BLaER1 treated with 17β-estradiol and CSF1 and Interleukin-3, amounts not matched to agents 10 nM and 100 nM (cell line): ENCODE results near the gene LYSMD2.

Source experiments
- H3K27ac ChIP-seq, 11 experiments: shearing (Covaris generic); formaldehyde crosslinking; 2 replicates each; pipeline ENCODE4 v1.8.1; 2022
- H3K27me3 ChIP-seq, 11 experiments: shearing (Covaris generic); formaldehyde crosslinking; 2 replicates each; pipeline ENCODE4 v1.8.1; 2022
- H3K36me3 ChIP-seq, 11 experiments: shearing (Covaris generic); formaldehyde crosslinking; 2 replicates each; pipeline ENCODE4 v1.8.1; 2022
- H3K4me1 ChIP-seq, 10 experiments: shearing (Covaris generic); formaldehyde crosslinking; 2 replicates each; pipeline ENCODE4 v1.8.1; 2022
- H3K4me2 ChIP-seq, 11 experiments: shearing (Covaris generic); formaldehyde crosslinking; 2 replicates each; pipeline ENCODE4 v1.8.1; 2022
- H3K4me3 ChIP-seq, 10 experiments: shearing (Covaris generic); formaldehyde crosslinking; 2 replicates each; pipeline ENCODE4 v1.8.1; 2022
- H3K9ac ChIP-seq, 11 experiments: shearing (Covaris generic); formaldehyde crosslinking; 2 replicates each; pipeline ENCODE4 v1.8.1; 2022
- H3K9me3 ChIP-seq, 11 experiments: shearing (Covaris generic); formaldehyde crosslinking; replicated peaks in 1 of 11; 2 replicates each; pipeline ENCODE4 v1.8.1; 2022
- H4K20me1 ChIP-seq, 11 experiments: shearing (Covaris generic); formaldehyde crosslinking; 2 replicates each; pipeline ENCODE4 v1.8.1; 2022
- Cebpa-rat ChIP-seq, 11 experiments: shearing (Covaris generic); IDR thresholded peaks; 2 replicates each; pipeline ENCODE4 v1.8.1; 2022

The LYSMD2 gene

DNA sequence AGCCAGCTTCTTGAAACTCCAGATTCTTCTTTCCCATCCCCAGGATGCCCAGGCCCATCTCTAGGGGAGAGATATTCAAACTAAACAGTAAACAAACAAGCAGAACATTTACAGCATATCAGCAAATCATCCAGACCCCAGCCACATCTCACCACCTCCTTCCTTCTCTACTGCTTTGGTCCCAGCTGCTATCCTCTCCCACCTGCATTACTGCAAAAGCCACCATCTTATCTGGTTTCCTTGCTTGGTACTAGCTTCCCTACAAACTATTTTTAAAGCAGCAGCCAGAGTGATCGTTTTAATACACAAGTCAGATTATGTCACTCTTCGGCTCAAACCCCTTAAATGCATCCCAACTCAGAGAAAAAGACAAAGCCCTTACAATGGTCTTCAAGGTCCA is 4.8 kb downstream of the LYSMD2 start:
- peak overlapping the region; percentile 67 to 83 (median 78); a peak in 19 of 22 replicates for H3K9ac ChIP-seq

DNA sequence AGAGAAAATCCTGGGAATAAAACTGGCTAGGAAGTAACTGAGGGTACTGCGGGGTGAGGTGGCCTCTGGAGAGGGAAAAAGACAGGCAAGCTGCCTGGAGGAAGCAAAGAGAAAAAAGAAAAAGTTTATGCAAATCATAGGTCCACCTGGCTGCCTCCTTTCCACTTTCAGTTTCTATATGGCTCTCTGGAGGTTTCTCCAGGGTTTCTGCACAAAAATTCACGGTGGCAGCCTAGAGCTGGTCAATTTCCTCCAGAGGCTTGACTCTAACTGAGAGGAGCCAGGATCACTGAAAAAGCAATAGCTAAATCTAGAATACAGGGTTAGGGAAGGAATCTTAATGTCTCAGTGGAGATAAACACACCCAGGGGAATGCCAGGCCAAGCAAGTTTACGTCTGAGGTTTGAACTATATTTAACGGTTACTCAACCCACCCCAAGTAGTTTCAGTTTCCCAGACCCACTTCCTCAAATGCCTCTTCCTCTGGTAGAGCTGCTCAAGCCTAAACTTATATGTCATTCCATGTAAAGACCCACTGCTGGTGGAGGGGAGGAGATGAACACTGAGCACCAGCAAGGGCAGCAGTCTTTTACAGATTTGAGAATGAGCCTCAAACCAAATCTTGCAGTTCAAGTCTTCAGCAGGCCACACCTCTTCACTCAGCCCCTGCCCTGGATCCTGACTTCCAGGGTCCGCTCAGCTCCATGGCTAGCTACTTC is 5.7 kb downstream of the LYSMD2 start:
- Histone ChIP-seq H3K4me2 (peak overlapping the region; percentile 90 to 97 (median 96)), H4K20me1 (peaks cover 9 to 46% (median 23%) of the 10 kb centered on the region in 11 experiments)
- peak; percentile 29 to 87 (median 74); a peak in 15 of 22 replicates for TF ChIP-seq Cebpa-rat (IDR thresholded peaks at IDR 0.05)

More for the DNA sequence above, 4.8 kb downstream of the LYSMD2 start:
- Histone ChIP-seq H3K4me1 (peaks cover 78 to 91% (median 86%) of the 10 kb centered on the region in 10 experiments), H4K20me1 (peaks cover 0 to 37% (median 13%) of the 10 kb centered on the region in 11 experiments; a peak in 15 of 22 replicates), H3K36me3 (peaks cover 3 to 33% (median 15%) of the 10 kb centered on the region in 11 experiments; a peak in 13 of 22 replicates), H3K9me3 (no peaks in the 10 kb centered on the region), H3K27me3 (no peaks in the 10 kb centered on the region), H3K4me2 (peak overlapping the region; percentile 90 to 97 (median 96)), H3K27ac (peak overlapping the region; percentile 80 to 96 (median 93); a peak in 21 of 22 replicates), H3K4me3 (peak overlapping the region in 9 of 10 experiments; percentile 7 to 66 (median 50); a peak in 12 of 20 replicates)
- TF ChIP-seq Cebpa-rat (IDR thresholded peaks at IDR 0.05) = no peak

DNA sequence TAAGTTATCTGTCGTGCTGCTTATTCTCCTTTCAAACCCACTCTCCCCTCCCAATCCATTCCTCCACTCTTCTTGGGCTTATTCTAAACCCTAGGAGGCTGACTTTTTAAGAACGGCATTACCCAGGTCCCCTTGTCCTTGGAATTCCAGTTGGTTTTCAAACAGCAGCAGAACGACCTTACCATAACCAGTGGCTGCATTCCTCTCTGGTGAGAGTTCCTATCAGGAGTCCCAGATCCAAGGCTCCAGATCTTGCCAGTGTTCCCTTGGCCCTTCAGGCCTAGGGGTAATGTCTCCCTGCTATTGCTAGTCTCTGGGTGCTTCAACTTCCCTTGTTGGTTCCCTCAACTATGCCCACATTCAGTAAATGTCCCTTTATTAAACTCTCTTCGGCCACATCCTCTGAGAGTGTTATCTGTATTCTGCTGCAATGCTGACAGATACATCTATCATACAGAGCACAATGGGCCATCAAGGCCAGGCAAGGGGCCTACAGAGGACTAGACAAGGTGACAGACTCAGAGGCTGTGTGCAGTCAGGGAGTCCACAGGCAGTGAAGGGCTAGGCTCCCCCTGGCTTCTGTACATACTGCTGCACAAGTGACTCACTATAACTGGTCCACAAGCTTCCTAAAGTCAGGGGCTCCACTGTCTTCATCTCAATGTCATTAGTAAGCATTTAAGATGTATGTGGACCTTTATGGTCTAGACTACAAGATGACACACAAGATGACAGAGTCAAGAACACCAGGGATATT is 10.1 kb downstream of the LYSMD2 start:
- TF ChIP-seq Cebpa-rat (IDR thresholded peaks at IDR 0.05) = no peak
- H3K27ac ChIP-seq = peak overlapping the region in 6 of 11 experiments; percentile 0 to 38 (median 15); a peak in 7 of 22 replicates
- H3K9ac ChIP-seq = peak overlapping the region in 2 of 11 experiments; percentile 14 to 21; a peak in 2 of 22 replicates
- H3K4me3 ChIP-seq = no peak overlapping the region
- H3K4me1 ChIP-seq = peaks cover 70 to 83% (median 81%) of the 10 kb centered on the region in 10 experiments
- H3K36me3 ChIP-seq = peaks cover 5 to 38% (median 27%) of the 10 kb centered on the region in 11 experiments; a peak in 20 of 22 replicates
- peak overlapping the region; percentile 30 to 74 (median 62) for H3K4me2 ChIP-seq
- H3K9me3 ChIP-seq = no peaks in the 10 kb centered on the region
- peaks cover 27 to 53% (median 41%) of the 10 kb centered on the region in 11 experiments for H4K20me1 ChIP-seq
- H3K27me3 ChIP-seq = no peaks in the 10 kb centered on the region

More for the DNA sequence above, 5.7 kb downstream of the LYSMD2 start:
- H3K27me3 ChIP-seq = no peaks in the 10 kb centered on the region
- no peaks in the 10 kb centered on the region for H3K9me3 ChIP-seq
- peaks cover 3 to 33% (median 15%) of the 10 kb centered on the region in 11 experiments; a peak in 13 of 22 replicates for H3K36me3 ChIP-seq
- H3K9ac ChIP-seq = peak overlapping the region; percentile 74 to 83 (median 78)
- peaks cover 88 to 100% (median 95%) of the 10 kb centered on the region in 10 experiments for H3K4me1 ChIP-seq
- peak overlapping the region; percentile 41 to 66 (median 51); a peak in 19 of 20 replicates for H3K4me3 ChIP-seq
- H3K27ac ChIP-seq = peak overlapping the region; percentile 80 to 96 (median 93)

DNA sequence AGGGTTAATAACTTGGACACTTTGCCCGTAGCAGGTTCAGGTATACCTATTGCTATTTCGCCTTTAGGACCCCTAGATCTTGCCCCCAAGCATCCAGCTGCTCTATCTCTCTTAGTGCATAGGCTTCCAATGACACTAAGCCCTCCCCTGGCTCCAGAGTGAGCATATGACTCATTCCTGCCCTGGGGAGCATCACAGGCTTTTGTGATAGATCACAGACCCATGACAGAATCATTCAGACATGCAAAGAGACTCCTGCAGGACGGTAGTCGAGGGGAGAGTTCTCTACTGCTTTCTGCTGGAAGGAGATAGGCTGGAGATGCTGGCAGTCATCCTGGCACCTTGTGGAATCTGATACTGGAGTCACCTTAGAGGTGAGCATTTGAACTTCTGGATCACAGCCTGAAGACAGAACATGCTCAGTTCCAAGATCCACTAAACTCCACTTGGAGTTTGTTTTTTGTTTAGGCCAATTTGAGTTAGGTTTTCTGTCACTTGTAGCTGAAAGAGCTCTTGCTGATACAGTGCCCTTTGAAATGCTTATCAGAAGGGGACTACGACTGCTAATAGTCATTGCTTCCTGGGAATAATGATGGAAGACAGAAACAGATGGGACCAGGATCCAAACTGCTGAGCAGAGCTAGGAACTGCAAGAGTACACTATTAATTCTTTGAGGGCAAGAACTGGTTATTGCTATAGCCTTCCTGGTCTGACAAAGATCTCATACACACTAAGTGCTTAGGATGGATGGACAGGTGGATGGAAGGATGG is 11.0 kb downstream of the LYSMD2 start:
- Histone ChIP-seq H3K36me3 (peaks cover 14 to 46% (median 35%) of the 10 kb centered on the region in 11 experiments), H4K20me1 (peaks cover 27 to 53% (median 41%) of the 10 kb centered on the region in 11 experiments), H3K27me3 (no peaks in the 10 kb centered on the region), H3K4me3 (no peak overlapping the region), H3K27ac (peak overlapping the region in 5 of 11 experiments; percentile 5 to 33 (median 13); a peak in 6 of 22 replicates), H3K4me2 (peak overlapping the region; percentile 30 to 74 (median 62)), H3K4me1 (peaks cover 64 to 76% (median 74%) of the 10 kb centered on the region in 10 experiments), H3K9me3 (peaks cover 0 to 3% (median 0%) of the 10 kb centered on the region in 11 experiments; a peak in 1 of 22 replicates), H3K9ac (peak overlapping the region in 1 of 11 experiments; percentile 14; a peak in 1 of 22 replicates)
- no peak for TF ChIP-seq Cebpa-rat (IDR thresholded peaks at IDR 0.05)

DNA sequence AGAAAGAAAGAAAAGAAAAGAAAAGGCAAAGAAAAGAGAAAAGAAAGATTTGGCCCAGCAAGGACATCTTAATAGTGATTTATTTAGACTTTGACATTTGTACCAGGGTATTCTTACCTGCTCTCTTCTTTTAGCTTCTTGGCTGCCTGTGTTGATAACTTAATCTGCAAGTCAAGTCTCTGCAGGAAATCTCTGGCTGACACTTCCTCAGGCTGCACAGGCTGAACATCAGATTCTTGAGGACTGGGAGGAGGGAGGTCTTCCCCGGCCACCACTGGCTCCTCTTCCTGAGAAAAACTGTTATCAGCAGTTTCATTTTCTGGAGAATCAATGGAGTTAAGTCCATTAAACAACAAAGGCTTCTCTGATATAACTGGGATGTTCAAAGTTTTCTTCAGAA is 12.8 kb downstream of the LYSMD2 start:
- Histone ChIP-seq H4K20me1 (peaks cover 27 to 53% (median 41%) of the 10 kb centered on the region in 11 experiments), H3K36me3 (peaks cover 23 to 55% (median 44%) of the 10 kb centered on the region in 11 experiments), H3K9me3 (peaks cover 0 to 14% (median 6%) of the 10 kb centered on the region in 11 experiments; a peak in 16 of 22 replicates), H3K9ac (peak overlapping the region in 3 of 11 experiments; percentile 13 to 45 (median 15); a peak in 1 of 22 replicates), H3K27me3 (no peaks in the 10 kb centered on the region), H3K4me1 (peaks cover 46 to 58% (median 56%) of the 10 kb centered on the region in 10 experiments), H3K4me3 (no peak overlapping the region), H3K4me2 (peak overlapping the region; percentile 29 to 72 (median 59); a peak in 21 of 22 replicates), H3K27ac (0 out of 22 replicates have a peak overlapping the region, but pooled peaks of 1 of the 11 experiments have one; percentile 36)
- TF ChIP-seq Cebpa-rat (IDR thresholded peaks at IDR 0.05) = no peak

DNA sequence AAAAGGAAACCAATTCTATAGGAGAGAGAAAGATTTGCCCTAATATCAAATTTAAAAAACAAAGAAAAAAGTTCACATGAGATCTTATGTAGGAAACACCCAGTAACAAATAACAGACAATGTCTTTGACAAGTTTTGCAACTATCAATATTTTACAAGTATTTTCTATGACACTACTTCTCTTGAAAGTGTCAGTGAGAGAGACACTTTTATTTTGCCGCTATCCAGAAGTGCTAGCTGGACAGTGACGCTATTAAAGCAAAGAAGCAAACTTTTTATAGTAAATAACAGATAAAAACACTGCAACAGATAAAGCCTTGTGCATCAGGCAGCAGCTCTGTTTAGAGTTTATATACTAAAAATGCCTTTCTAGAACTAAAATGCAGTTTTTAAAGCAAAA is 13.3 kb downstream of the LYSMD2 start:
- H3K9me3 ChIP-seq = peaks cover 0 to 14% (median 6%) of the 10 kb centered on the region in 11 experiments; a peak in 16 of 22 replicates
- peaks cover 27 to 53% (median 41%) of the 10 kb centered on the region in 11 experiments for H4K20me1 ChIP-seq
- H3K36me3 ChIP-seq = peaks cover 23 to 55% (median 43%) of the 10 kb centered on the region in 11 experiments
- peaks cover 41 to 53% (median 52%) of the 10 kb centered on the region in 10 experiments for H3K4me1 ChIP-seq
- H3K4me3 ChIP-seq = no peak overlapping the region
- no peak overlapping the region for H3K27ac ChIP-seq
- H3K27me3 ChIP-seq = no peaks in the 10 kb centered on the region
- H3K9ac ChIP-seq = peak overlapping the region in 2 of 11 experiments; percentile 13 to 45; a peak in 1 of 22 replicates
- peak overlapping the region in 10 of 11 experiments; percentile 29 to 72 (median 58); a peak in 15 of 22 replicates for H3K4me2 ChIP-seq
- no peak for TF ChIP-seq Cebpa-rat (IDR thresholded peaks at IDR 0.05)

DNA sequence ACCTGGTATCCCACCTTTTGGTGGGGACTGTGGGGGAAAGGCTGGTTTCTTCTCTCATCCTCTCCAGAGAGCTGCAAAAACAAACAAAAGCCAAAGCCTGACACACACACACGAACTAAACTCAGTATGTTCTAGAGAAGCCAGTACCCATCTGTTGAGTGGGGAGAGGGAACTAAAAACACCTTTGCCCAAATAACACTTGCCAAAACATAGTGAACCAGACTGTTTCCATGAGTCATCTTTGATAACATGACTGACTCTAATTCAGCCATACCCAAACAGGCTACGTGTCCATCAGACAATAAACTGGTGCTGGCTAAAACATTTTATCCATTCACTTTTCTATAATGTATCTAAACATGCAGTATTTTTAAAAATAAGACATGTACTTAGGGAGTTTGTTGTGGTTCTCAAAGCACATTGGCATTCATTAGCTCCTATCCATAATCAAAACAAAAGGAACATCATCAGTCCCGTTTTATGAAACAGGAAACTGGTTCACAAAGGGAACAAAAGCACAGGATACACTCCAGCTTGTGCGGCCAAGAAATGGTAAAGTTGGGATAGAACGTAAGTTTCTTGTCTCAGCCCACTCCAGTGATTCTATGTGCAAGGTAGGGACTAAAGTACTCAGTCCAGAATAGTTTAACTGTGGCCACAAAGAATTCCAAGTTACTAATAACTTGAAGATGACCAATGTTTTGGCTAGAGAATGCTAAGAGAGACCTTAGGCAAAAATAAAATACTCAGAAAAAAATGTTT is 16.1 kb downstream of the LYSMD2 start:
- Histone ChIP-seq H3K36me3 (peaks cover 27 to 59% (median 43%) of the 10 kb centered on the region in 11 experiments), H3K4me2 (no peak overlapping the region), H4K20me1 (peaks cover 13 to 30% (median 24%) of the 10 kb centered on the region in 11 experiments; a peak in 20 of 22 replicates), H3K9me3 (peaks cover 0 to 14% (median 6%) of the 10 kb centered on the region in 11 experiments; a peak in 16 of 22 replicates), H3K27me3 (no peaks in the 10 kb centered on the region), H3K27ac (no peak overlapping the region), H3K9ac (no peak overlapping the region), H3K4me1 (peaks cover 17 to 30% (median 24%) of the 10 kb centered on the region in 10 experiments), H3K4me3 (no peak overlapping the region)
- no peak for TF ChIP-seq Cebpa-rat (IDR thresholded peaks at IDR 0.05)
